ENCODE results near the gene TRIP10.

DNA sequence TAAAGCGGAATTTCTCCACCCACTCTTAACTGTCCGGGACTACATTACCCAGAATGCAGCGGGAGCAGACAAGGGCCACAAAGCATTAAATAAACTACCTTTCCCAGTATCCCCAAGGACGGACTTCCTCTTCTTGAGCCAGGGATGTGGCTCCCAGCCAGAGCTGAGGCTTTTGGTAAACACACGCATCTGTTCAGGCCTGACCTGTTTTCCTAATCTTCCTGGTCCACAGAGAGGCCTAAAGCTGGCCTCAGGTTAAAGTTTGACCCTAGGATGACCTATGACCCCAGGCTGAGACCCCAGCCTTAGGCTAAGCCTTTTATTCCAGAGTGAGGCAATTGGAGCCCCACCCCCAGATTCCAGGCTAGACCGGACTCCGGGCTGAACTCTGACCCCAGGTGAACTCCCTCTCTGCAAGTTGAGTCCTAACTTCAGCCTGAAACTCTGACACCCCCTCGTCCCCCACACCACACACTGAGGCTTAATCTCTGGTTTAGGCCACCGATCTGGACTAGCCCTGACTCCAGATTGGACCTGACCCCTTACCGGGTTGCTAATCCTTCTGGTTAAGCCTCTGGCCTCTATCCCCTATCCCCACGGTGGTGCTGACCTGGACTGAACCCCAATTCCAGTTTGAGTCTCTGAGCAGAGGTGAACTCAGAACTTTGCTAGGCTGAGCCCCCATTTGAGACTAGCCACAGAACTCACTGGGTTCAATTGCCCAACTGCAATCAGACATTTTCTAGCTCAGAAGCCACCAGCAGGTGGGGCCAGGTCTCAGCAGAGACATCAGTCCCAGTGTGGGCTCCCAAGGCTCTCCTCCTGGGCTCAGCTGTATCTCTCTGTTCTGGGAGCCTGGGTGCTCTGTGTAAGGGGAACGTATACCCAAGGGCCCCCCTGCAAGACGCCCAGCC lies 1.4 kb upstream of the TRIP10 start:
- TF ChIP-seq POLR2A (IDR thresholded peaks at IDR 0.05; ENCODE audit: low read depth, low read length) (no peak), TAF1 (IDR thresholded peaks at IDR 0.05; ENCODE audit: low read depth, low read length) (no peak), POLR2AphosphoS5 (IDR thresholded peaks at IDR 0.05; ENCODE audit: low read depth, low read length) (no peak)

Data from GM12891 (cell line).